Retina (tissue), 1 donor: Measurements from ENCODE around the gene VPS39.
"Not testable (repeated sequence)": the region's sequence is repeated elsewhere in the genome, so short reads cannot be mapped to it uniquely, and the experiment has no call there.

ENCODE experiments used
- DNase-seq: peaks from one replicate; pipeline ENCODE4 v3.0.0-alpha.2; 2016

Gene VPS39, protein sequence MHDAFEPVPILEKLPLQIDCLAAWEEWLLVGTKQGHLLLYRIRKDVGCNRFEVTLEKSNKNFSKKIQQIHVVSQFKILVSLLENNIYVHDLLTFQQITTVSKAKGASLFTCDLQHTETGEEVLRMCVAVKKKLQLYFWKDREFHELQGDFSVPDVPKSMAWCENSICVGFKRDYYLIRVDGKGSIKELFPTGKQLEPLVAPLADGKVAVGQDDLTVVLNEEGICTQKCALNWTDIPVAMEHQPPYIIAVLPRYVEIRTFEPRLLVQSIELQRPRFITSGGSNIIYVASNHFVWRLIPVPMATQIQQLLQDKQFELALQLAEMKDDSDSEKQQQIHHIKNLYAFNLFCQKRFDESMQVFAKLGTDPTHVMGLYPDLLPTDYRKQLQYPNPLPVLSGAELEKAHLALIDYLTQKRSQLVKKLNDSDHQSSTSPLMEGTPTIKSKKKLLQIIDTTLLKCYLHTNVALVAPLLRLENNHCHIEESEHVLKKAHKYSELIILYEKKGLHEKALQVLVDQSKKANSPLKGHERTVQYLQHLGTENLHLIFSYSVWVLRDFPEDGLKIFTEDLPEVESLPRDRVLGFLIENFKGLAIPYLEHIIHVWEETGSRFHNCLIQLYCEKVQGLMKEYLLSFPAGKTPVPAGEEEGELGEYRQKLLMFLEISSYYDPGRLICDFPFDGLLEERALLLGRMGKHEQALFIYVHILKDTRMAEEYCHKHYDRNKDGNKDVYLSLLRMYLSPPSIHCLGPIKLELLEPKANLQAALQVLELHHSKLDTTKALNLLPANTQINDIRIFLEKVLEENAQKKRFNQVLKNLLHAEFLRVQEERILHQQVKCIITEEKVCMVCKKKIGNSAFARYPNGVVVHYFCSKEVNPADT

GRCh38 chr15:42207674-42208579 lies at the start of gene VPS39:
VPS39 (minus strand) TSS chr15:42208304; CDS start chr15:42208153, 151 bp downstream.
- DNase-seq, result peak; percentile 91

- DNase-seq, result no peak
Observed at GRCh38 chr15:42253300-42253699, 45.2 kb upstream of the VPS39 start.

- DNase-seq, result no peak
Observed at GRCh38 chr15:42240823-42241222, 32.7 kb upstream of the VPS39 start.

- no peak for DNase-seq
Observed at GRCh38 chr15:42239528-42240182, 31.6 kb upstream of the VPS39 start.

- no peak for DNase-seq
Observed at GRCh38 chr15:42233107-42233506, 25.0 kb upstream of the VPS39 start.

DNA sequence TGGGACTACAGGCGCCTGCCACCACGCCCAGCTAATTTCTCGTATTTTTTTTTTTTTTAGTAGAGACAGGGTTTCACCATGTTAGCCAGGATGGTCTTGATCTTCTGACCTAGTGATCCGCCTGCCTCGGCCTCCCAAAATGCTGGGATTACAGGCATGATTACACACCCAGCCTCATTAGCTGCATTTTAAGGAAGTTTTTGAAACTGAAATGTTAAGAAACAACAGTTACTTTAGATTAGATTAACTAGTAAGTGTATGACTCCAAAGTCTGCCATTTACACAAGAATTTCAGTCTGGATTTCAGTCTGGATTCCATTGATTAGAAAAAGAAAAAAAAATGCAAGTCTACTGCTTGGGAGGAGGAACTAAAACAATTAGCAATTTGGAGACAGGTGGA lies 24.5 kb upstream of the VPS39 start:
- no peak for DNase-seq

DNA sequence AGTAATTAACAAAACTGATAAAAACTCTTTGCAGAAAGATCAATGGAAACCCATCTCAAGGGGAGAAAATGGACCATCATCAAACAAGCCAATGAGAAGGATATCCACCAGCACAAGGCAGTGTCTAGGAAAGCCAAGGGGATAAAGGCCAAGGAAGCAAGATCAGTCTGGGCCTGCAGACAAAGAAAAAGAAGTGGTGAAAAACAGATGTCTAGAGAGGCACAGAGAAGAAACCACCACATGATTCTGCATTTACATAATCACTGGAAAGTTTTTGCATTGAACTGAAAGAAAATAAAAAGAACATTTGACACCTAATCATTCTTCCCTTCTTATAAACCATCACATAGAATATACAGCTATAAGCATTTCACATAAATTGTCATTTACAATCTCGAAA lies 23.0 kb upstream of the VPS39 start:
- no peak for DNase-seq

DNA sequence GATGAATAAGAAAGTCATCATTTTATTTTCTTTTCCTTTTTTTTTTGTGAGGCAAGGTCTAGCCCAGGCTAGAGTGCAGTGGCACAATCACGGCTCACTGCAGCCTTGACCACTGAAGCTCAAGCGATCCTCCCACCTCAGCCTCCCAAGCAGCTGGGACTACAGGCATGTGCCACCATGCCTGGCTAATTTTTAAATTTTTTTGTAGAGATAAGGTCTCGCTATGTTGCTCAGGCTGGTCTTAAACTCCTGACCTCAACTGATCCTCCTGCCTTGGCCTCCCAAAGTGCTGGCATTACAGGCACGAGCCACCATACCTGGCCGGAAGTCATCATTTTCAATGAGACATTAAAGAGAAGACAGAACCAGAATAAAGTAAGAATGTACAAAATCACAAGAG lies 20.9 kb upstream of the VPS39 start:
- not testable (repeated sequence) for DNase-seq

DNA sequence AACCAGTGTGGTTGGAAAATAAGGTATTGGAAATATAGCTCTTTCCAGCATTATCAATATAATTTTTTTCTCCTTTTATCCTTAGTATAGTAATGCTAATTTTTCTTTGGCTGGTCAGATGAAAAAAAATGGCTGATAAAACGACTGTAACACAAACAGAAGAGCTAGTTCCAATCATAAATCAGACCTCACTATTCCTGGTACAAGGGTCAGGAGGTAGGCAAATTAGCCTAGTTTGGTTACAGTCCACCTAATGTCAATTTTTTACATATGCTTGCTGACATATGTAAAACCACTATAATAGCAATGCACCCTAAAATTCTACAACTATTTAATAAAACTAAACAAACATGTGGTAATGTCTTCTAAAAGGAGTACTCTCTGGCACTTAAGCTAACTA lies 19.9 kb upstream of the VPS39 start:
- DNase-seq, result no peak

DNA sequence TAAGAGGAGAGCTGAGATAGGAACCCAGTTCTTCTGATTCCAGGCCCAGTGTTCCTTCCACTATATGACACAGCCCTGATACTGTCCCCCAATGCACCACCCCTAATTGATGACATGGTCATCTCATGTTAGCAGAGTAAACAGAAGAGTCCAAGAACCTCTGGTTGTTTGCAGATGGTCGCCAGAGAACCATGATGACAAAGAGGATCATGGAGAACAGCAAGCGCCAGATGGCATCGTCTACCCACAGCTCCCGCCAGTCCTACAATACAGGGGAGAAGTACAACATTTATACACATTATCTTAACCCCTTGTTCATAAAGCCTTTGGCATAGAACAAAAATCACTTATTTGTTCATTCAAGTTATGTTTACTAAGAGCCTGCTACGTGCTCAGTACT lies 18.5 kb upstream of the VPS39 start:
- DNase-seq, result no peak

GRCh38 chr15:42220216-42220615 lies 12.1 kb upstream of the VPS39 start:
- no peak for DNase-seq

DNA sequence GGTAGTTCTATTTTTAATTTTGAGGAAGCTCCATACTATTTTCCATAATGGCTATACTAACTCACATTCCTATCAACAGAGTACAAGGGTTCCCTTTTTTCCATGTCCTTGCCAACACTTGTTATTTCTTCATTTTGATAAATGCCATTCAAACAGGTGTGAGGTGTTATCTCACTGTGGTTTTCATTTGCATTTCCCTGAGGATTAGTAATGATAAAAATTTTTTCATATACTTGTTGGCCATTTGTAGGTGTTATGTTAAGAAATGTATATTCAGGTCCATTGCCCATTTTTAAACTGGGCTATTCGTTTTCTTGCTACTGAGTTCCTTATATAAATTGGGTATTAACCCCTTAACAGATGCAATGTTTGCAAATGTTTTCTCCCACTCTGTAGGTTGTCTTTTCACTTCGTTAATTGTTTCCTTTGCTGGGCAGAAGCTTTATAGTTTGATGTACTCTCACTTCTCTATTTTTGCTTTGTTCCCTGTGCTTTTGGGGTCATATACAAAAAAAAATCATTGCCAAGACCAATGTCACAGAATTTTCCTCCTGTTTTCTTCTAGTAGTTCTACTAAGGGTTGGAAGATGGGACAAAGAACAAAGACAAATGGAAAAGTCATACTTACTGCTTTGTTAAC lies 11.0 kb upstream of the VPS39 start:
- DNase-seq, result no peak

GRCh38 chr15:42217568-42217967 lies 9.5 kb upstream of the VPS39 start:
- no peak for DNase-seq

GRCh38 chr15:42215913-42216829 lies 8.1 kb upstream of the VPS39 start:
- no peak for DNase-seq

GRCh38 chr15:42214600-42214999 lies 6.5 kb upstream of the VPS39 start:
- DNase-seq, result no peak

DNA sequence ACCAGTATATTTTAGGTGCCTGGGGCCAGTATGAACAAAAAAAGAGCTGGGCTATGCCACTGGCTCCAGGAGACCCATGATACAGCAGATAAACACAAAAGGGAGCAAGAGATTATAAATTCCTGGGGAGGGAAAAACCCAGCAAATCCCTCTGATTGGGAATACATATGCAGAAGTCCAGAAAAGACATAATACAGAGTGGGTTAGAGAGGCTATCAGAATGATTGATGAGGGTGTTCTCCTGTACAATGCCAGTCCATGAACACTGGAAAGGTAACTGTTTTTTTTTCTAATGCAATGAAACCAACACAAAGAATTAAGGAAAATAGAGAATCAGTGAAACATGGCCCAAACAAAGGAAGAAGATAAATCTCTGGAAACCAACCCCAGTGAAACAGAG lies 5.4 kb upstream of the VPS39 start:
- no peak for DNase-seq

DNA sequence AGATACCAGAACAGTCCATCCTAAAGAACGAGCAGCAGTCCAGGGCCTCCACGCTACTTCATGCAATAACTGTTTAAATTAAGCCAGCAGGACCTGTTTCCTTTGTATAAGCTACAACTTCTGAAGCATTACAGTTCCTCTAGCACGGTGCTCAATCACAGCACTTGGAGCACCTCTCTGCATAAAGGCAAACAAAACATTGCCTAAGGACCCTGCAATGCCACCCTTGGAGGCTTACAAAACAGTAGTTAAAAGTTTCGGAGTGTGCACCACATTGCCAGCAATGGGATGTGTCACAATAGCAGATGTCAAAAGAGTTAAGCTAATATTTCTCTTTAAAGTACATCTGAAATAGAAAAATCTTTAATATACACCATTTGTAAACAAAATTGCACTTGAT lies 2.6 kb upstream of the VPS39 start:
- DNase-seq, result no peak

DNA sequence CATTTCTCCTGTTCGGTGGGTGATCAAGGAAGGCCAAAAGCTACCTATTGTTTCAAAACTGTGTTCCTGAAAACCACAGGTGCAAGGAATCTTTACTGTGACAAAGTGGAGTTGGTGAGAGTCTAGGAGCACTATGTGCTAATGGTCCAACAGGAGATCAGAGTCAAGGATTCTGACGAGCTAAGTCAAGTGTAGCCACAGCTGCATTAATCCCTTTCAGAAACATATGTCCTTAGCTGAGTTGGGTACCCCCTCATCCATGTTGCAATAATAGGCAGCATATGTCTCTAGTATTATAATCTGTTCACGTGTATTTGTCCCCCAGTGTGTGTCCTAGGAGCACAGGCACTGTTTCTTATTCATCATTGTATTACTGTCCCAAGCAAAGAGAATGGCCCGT lies 1.7 kb downstream of the VPS39 start:
- DNase-seq, result no peak

GRCh38 chr15:42203891-42204290 lies 4.2 kb downstream of the VPS39 start:
- no peak for DNase-seq

- no peak for DNase-seq
Observed at GRCh38 chr15:42202653-42203052, 5.5 kb downstream of the VPS39 start.

DNA sequence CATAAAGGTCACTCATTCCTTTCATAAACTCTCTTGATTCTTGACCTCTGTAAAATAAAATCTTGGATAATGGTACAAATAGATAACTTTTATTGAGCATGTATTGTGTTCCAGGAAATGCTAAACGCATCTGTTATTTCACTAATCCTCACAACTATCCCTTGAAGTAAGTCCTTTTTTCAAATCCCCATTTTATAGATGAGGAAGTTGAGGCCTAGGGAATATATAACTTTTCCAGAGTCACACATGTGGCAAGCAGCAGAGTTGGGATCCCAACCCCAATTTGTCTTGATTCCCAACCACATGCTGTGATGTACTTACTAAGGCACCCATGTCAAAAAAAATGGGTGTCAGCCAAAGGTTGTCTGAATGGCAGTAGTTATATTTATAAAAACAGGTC lies 6.3 kb downstream of the VPS39 start:
- DNase-seq, result no peak
